HepG2 (cell line): ENCODE data around the gene NEDD4. TPM values are rescaled to one million over a fixed set of nuclear protein-coding genes. Genes with fewer than 3 reads are reported as not detected.

ENCODE experiments used
- MTA1 ChIP-seq: sonication (generic); formaldehyde crosslinking; IDR thresholded peaks from 2 replicates; pipeline ENCODE4 v1.4.0; 2020; ENCODE audit warnings: missing genetic modification reagents, mild to moderate bottlenecking, borderline replicate concordance
- PAXIP1 ChIP-seq: sonication (generic); formaldehyde crosslinking; conservative IDR thresholded peaks from 2 replicates; pipeline ENCODE4 v1.4.0; 2020; ENCODE audit warnings: mild to moderate bottlenecking, missing genetic modification reagents, moderate library complexity
- PHB2 ChIP-seq: fragments of 450-650 bp; IDR thresholded peaks from 2 replicates; pipeline ENCODE4 v1.6.1; 2018; ENCODE audit not compliant: partially characterized antibody
- RFXAP ChIP-seq: sonication (generic); formaldehyde crosslinking; IDR thresholded peaks from 2 replicates; pipeline ENCODE4 v1.4.0; 2020; ENCODE audit warnings: missing genetic modification reagents, borderline replicate concordance
- THYN1 ChIP-seq: sonication (generic); formaldehyde crosslinking; IDR thresholded peaks from 2 replicates; pipeline ENCODE4 v1.8.1; 2023; ENCODE audit warnings: low read depth, mild to moderate bottlenecking, moderate library complexity, missing genetic modification reagents, borderline replicate concordance
- ZNF33A ChIP-seq: sonication (generic); formaldehyde crosslinking; IDR thresholded peaks from 2 replicates; pipeline ENCODE4 v1.5.1; 2020; ENCODE audit warnings: missing genetic modification reagents, mild to moderate bottlenecking, moderate library complexity, borderline replicate concordance
- ZNF383 ChIP-seq: sonication (generic); formaldehyde crosslinking; IDR thresholded peaks from 2 replicates; pipeline ENCODE4 v1.4.0; 2020; ENCODE audit warnings: missing genetic modification reagents, mild to moderate bottlenecking, borderline replicate concordance
- polyA plus RNA-seq, 8 experiments: library from polyadenylated mRNA; depleted of rRNA in 3 of 8; stranded (reverse) in 7 of 8; unstranded in 1 of 8; fragments of >200 nt; fragmentation: Illumina TruSeq in 4 of 8; extraction: Trizol in 4 of 8; gene quantifications; 2 replicates each; pipeline versions ENCODE4 v1.2.1 to v1.2.3, GENCODE V29; 2011 to 2016; ENCODE audit warnings: low read depth in 4 of 8, missing spikeins in 1 of 8, mixed read lengths in 1 of 8; ENCODE audit not compliant: insufficient read depth in 1 of 8
- total RNA-seq, 5 experiments: library from RNA; depleted of rRNA; stranded (reverse); fragments of >200 nt; fragmentation: Illumina TruSeq; extraction: Trizol; gene quantifications; 2 replicates each; pipeline ENCODE4 v1.2.3, GENCODE V29; 2016; ENCODE audit warnings: low read depth in 1 of 5
- TF ChIP-seq, protein P1 (sequence below): sonication (generic); formaldehyde crosslinking; IDR thresholded peaks from 2 replicates; pipeline ENCODE4 v1.4.0; 2020; ENCODE audit warnings: missing genetic modification reagents

Gene NEDD4
- total and polyA plus RNA-seq, 2 of the 13 experiments (the other 11 are each of a cell fraction or from before 2014, with no cell fraction given), result 10.4 to 13.0 TPM

DNA sequence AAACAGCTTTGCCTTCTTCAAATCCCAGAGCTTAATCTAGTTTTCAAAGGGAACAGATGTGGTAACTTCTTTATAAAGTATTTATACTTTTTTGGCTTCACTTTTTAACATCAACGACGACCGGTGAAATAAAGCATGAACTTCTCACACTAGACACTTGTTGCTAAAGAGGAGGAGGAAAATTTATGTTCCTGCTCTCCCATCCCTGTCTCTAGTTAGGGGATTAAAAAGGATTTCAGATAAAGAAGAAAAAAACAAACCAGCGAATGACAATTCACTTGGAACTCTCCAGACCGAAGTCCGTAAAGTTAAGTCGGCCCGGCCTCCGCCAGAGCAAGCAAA lies 672 bp downstream of the NEDD4 start (continued):
- TF ChIP-seq, protein P1, sequence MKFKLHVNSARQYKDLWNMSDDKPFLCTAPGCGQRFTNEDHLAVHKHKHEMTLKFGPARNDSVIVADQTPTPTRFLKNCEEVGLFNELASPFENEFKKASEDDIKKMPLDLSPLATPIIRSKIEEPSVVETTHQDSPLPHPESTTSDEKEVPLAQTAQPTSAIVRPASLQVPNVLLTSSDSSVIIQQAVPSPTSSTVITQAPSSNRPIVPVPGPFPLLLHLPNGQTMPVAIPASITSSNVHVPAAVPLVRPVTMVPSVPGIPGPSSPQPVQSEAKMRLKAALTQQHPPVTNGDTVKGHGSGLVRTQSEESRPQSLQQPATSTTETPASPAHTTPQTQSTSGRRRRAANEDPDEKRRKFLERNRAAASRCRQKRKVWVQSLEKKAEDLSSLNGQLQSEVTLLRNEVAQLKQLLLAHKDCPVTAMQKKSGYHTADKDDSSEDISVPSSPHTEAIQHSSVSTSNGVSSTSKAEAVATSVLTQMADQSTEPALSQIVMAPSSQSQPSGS, result no peak
- TF ChIP-seq MTA1 (CRISPR knock-in tag), result no peak
- no peak for TF ChIP-seq ZNF33A (CRISPR knock-in tag)
- 0 out of 2 replicates have a peak, but pooled peaks have one; percentile 50 for TF ChIP-seq THYN1
- TF ChIP-seq PHB2, result no peak
- 0 out of 2 replicates have a peak, but pooled peaks have one; percentile 1 for TF ChIP-seq PAXIP1 (CRISPR knock-in tag)
- TF ChIP-seq ZNF383 (CRISPR knock-in tag), result no peak
- TF ChIP-seq RFXAP (CRISPR knock-in tag), result no peak
